Mesenchymal stem cell (in vitro differentiated cells and primary cell): Measurements from ENCODE around the gene HOXC13.
A peak's percentile ranks its signal among the peaks of the same experiment; 100 is the strongest.

ENCODE experiments used
- DNase-seq: peaks from one replicate; pipeline ENCODE4 v3.0.0-alpha.2; 2013
- H2AFZ ChIP-seq: one replicate; pipeline ENCODE4 v1.6.1; 2013; ENCODE audit warnings: low read depth, mild to moderate bottlenecking, control low read depth, inconsistent platforms, low read length, moderate library complexity
- H2AK5ac ChIP-seq: 2 replicates; pipeline ENCODE4 v1.6.1; 2013; ENCODE audit warnings: low read length, moderate library complexity, mild to moderate bottlenecking, inconsistent platforms; ENCODE audit not compliant: severe bottlenecking
- H2BK120ac ChIP-seq: one replicate; pipeline ENCODE4 v1.6.1; 2013; ENCODE audit warnings: low read depth, mild to moderate bottlenecking, inconsistent platforms, low read length, moderate library complexity
- H2BK12ac ChIP-seq, 2 experiments: one replicate each; pipeline ENCODE4 v1.6.1; 2013; ENCODE audit warnings: inconsistent platforms in 2 of 2, low read length in 2 of 2, mild to moderate bottlenecking in 2 of 2, moderate library complexity in 2 of 2, control low read depth in 1 of 2
- H2BK15ac ChIP-seq: one replicate; pipeline ENCODE4 v1.6.1; 2013; ENCODE audit warnings: mild to moderate bottlenecking, low read depth, inconsistent platforms; ENCODE audit not compliant: poor library complexity, severe bottlenecking
- H2BK5ac ChIP-seq: 2 replicates; pipeline ENCODE4 v1.6.1; 2013; ENCODE audit warnings: low read depth, mild to moderate bottlenecking, low read length, control low read depth, inconsistent platforms; ENCODE audit not compliant: poor library complexity, severe bottlenecking
- H3K14ac ChIP-seq, 2 experiments: one replicate each; pipeline ENCODE4 v1.6.1; 2013; ENCODE audit warnings: inconsistent platforms in 2 of 2, low read length in 2 of 2, control low read depth in 1 of 2, mild to moderate bottlenecking in 1 of 2, moderate library complexity in 1 of 2
- H3K18ac ChIP-seq, 2 experiments: one replicate each; pipeline ENCODE4 v1.6.1; 2013; ENCODE audit warnings: inconsistent platforms in 2 of 2, low read length in 2 of 2, control low read depth in 1 of 2, low read depth in 1 of 2, mild to moderate bottlenecking in 1 of 2
- H3K23ac ChIP-seq, 2 experiments: one replicate each; pipeline ENCODE4 v1.6.1; 2013; ENCODE audit warnings: inconsistent platforms in 2 of 2, low read length in 2 of 2, mild to moderate bottlenecking in 2 of 2, moderate library complexity in 2 of 2, control low read depth in 1 of 2
- H3K27ac ChIP-seq: 2 replicates; pipeline ENCODE4 v1.5.1; 2013; ENCODE audit warnings: mild to moderate bottlenecking, moderate library complexity, low read length, control low read depth, inconsistent platforms; ENCODE audit not compliant: poor library complexity, severe bottlenecking
- H3K27me3 ChIP-seq, 2 experiments: 2 replicates each; pipeline versions ENCODE4 v1.6.1 to v1.7.0; 2013; ENCODE audit warnings: low read length in 2 of 2, mild to moderate bottlenecking in 2 of 2, moderate library complexity in 2 of 2, control low read depth in 1 of 2, inconsistent platforms in 1 of 2; ENCODE audit not compliant: control insufficient read depth in 1 of 2, insufficient read depth in 1 of 2
- H3K36me3 ChIP-seq, 2 experiments: 2 replicates each; pipeline versions ENCODE4 v1.6.1 to v1.7.0; 2013; ENCODE audit warnings: low read length in 2 of 2, control low read depth in 1 of 2, inconsistent platforms in 1 of 2, low read depth in 1 of 2, mild to moderate bottlenecking in 1 of 2; ENCODE audit not compliant: insufficient read depth in 2 of 2, control insufficient read depth in 1 of 2
- H3K4ac ChIP-seq, 2 experiments: one replicate each; pipeline ENCODE4 v1.6.1; 2013; ENCODE audit warnings: inconsistent platforms in 2 of 2, low read length in 2 of 2, mild to moderate bottlenecking in 2 of 2, moderate library complexity in 2 of 2, control low read depth in 1 of 2, low read depth in 1 of 2
- H3K4me1 ChIP-seq: 2 replicates; pipeline ENCODE4 v1.6.1; 2013; ENCODE audit warnings: low read depth, low read length, control low read depth; ENCODE audit not compliant: control insufficient read depth, insufficient read depth
- H3K4me2 ChIP-seq: 2 replicates; pipeline ENCODE4 v1.6.1; 2013; ENCODE audit warnings: low read length, mild to moderate bottlenecking, inconsistent platforms; ENCODE audit not compliant: poor library complexity, severe bottlenecking
- H3K4me3 ChIP-seq, 2 experiments: 2 replicates each; pipeline versions ENCODE4 v1.5.1 to v1.7.0; 2013; ENCODE audit warnings: low read length in 2 of 2, mild to moderate bottlenecking in 2 of 2, control low read depth in 1 of 2, low read depth in 1 of 2; ENCODE audit not compliant: insufficient read depth in 1 of 2
- H3K79me1 ChIP-seq: replicated peaks from 2 replicates; pipeline ENCODE4 v1.6.1; 2013; ENCODE audit warnings: mild to moderate bottlenecking, control low read depth, low read length, inconsistent platforms; ENCODE audit not compliant: poor library complexity, severe bottlenecking
- H3K9ac ChIP-seq: 2 replicates; pipeline ENCODE4 v1.7.0; 2013; ENCODE audit warnings: mild to moderate bottlenecking, low read length, moderate library complexity
- H3K9me3 ChIP-seq: 2 replicates; pipeline ENCODE4 v1.7.0; 2013; ENCODE audit warnings: mild to moderate bottlenecking, low read length; ENCODE audit not compliant: control insufficient read depth
- H4K8ac ChIP-seq: one replicate; pipeline ENCODE4 v1.6.1; 2013; ENCODE audit warnings: inconsistent platforms, mild to moderate bottlenecking, low read length, moderate library complexity
- H4K91ac ChIP-seq: one replicate; pipeline ENCODE4 v1.6.1; 2013; ENCODE audit warnings: mild to moderate bottlenecking, low read length, inconsistent platforms
- whole genome bisulfite sequencing: methylation state at CpG from one replicate; pipeline ENCODE4 v1.1.7; 2013; ENCODE audit warnings: mixed read lengths; 5-methylcytosine and 5-hydroxymethylcytosine counted together

The HOXC13 gene

DNA sequence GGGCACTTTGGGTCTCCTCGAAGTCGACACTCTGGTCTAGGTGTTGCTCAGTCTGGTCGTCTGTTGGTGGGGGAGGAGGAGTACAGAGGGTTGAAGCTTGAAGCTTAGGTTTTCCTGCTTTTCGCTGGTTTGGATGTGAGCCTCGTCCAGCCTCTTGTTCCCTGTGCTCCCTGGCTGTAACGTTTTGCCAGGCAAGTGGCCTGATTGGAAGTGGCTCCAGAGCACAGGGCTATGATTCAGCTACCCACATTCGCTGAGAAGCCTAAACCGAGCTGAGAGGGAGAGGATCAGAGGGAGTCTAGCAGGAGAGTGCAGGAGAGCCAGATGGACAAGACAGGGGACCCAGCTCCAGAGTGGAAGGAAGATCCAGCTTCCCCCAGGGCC lies 52.4 kb downstream of the HOXC13 start:
- DNase-seq = no peak
- 17% methylated on average over 8 of the region's 8 CpGs for WGBS
- Histone ChIP-seq H4K91ac (peak overlapping the region; percentile 74), H2AFZ (no peak overlapping the region), H3K4me3 (peak overlapping the region; percentile 50 to 92), H3K9ac (peak overlapping the region; percentile 98), H3K14ac (no peak overlapping the region), H3K23ac (no peak overlapping the region), H2BK5ac (no peak overlapping the region), H3K4ac (no peak overlapping the region), H2BK120ac (no peak overlapping the region), H3K36me3 (no peaks in the 10 kb centered on the region), H3K79me1 (peaks cover 2% of the 10 kb centered on the region), H3K4me1 (peaks cover 40% of the 10 kb centered on the region), H4K8ac (no peak overlapping the region), H3K9me3 (no peaks in the 10 kb centered on the region), H3K18ac (no peak overlapping the region), H3K27ac (peak overlapping the region; percentile 62), H3K4me2 (peak overlapping the region; percentile 81), H2BK15ac (no peak overlapping the region), H2AK5ac (no peak overlapping the region), H3K27me3 (peaks cover 0 to 4% of the 10 kb centered on the region in 2 experiments), H2BK12ac (no peak overlapping the region)

DNA sequence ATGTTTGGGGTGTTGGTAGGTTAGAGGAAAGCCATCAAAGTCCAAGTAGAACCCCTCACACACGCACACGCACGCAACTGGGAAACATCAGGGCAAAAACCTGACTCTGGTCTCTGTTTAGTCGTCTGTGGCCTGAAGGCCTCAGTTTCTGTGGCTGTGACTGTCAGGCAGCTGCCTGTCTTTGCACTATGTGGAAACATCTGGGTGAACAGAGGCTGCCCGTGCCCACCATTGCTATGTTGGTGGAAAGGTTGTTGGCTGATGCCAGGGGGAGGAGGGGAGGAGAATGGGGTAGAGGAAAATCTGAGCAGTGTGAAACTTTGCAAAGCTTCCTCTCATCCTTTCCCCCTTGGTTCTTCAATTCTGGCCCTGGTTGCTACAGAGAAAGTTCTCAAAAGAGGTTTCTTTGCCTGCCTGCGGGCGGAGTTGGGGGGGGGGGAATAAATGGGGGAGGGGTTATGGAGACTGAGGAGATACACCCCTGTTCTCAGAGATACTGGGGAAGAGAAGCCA lies 53.8 kb downstream of the HOXC13 start:
- H3K4me3 ChIP-seq = peak overlapping the region in 1 of 2 experiments; percentile 92
- H3K18ac ChIP-seq = no peak overlapping the region
- peak overlapping the region; percentile 98 for H3K9ac ChIP-seq
- peak overlapping the region; percentile 81 for H3K4me2 ChIP-seq
- peaks cover 0 to 4% of the 10 kb centered on the region in 2 experiments for H3K27me3 ChIP-seq
- no peak overlapping the region for H2BK5ac ChIP-seq
- no peak for DNase-seq
- no peaks in the 10 kb centered on the region for H3K36me3 ChIP-seq
- peaks cover 35% of the 10 kb centered on the region for H3K4me1 ChIP-seq
- 65% methylated on average over 7 of the region's 7 CpGs for WGBS
- no peak overlapping the region for H2AFZ ChIP-seq
- no peak overlapping the region for H3K4ac ChIP-seq
- H2AK5ac ChIP-seq = peak overlapping the region; percentile 68
- no peak overlapping the region for H2BK15ac ChIP-seq
- H3K14ac ChIP-seq = no peak overlapping the region
- H3K9me3 ChIP-seq = no peaks in the 10 kb centered on the region
- no peak overlapping the region for H4K91ac ChIP-seq
- H2BK120ac ChIP-seq = no peak overlapping the region
- no peak overlapping the region for H2BK12ac ChIP-seq
- H3K27ac ChIP-seq = peak overlapping the region; percentile 62
- no peak overlapping the region for H4K8ac ChIP-seq
- peaks cover 2% of the 10 kb centered on the region for H3K79me1 ChIP-seq
- no peak overlapping the region for H3K23ac ChIP-seq

DNA sequence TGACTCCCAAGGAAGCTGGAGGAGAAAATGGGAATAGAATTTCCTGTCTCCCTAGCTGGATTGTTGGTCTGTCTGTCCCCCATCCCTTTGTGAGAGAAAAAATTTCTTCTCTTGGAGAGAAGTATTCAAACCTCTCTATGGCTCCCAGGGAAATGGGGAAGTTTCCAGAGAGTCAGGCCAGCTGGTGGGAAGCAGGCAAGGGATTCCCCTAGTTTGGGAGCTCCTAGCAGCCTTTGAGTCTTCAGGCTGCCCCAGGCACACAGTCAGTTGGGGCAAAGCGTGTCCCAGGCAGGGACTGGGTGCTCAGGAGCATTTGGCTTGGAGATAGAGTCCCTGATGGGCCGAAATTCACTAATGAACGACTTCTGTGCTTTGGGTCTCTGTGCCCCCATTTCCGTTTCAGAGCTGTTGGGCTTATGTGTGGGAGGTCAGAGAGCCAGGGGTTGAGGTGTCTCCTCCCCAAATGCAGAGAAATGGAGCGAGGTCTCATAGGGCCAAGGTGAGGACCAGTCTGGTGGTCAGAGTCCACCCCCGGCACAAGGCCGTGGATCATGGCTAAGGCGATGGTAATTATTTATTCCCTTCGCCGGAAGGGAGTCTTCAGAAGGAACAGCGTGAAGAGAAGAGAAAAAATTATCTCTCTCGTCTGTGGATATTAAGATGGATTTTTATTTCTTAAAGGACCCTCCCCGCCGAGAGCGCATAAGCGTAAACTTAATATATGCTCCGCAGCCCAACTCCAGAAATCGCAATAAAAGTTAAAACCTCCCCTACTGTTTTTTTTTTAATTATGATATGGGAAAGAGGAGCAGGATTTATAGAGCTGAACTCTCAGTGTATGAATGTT lies 54.8 kb downstream of the HOXC13 start:
- Histone ChIP-seq H3K9me3 (no peaks in the 10 kb centered on the region), H3K9ac (peak overlapping the region; percentile 98), H3K79me1 (peaks cover 2% of the 10 kb centered on the region), H3K36me3 (no peaks in the 10 kb centered on the region), H2BK12ac (no peak overlapping the region), H3K27me3 (peaks cover 0 to 4% of the 10 kb centered on the region in 2 experiments), H2BK5ac (no peak overlapping the region), H3K18ac (peak overlapping the region in 1 of 2 experiments; percentile 60), H2BK15ac (no peak overlapping the region), H4K91ac (no peak overlapping the region), H2AK5ac (peak overlapping the region; percentile 79), H3K4me1 (peaks cover 37% of the 10 kb centered on the region), H2BK120ac (no peak overlapping the region), H3K4ac (no peak overlapping the region), H3K27ac (peak overlapping the region; percentile 52), H2AFZ (no peak overlapping the region), H3K14ac (no peak overlapping the region), H3K4me3 (peak overlapping the region in 1 of 2 experiments; percentile 87), H4K8ac (no peak overlapping the region), H3K23ac (peak overlapping the region in 1 of 2 experiments; percentile 84), H3K4me2 (peak overlapping the region; percentile 64)
- DNase-seq = no peak
- WGBS = 45% methylated on average over 11 of the region's 18 CpGs

DNA sequence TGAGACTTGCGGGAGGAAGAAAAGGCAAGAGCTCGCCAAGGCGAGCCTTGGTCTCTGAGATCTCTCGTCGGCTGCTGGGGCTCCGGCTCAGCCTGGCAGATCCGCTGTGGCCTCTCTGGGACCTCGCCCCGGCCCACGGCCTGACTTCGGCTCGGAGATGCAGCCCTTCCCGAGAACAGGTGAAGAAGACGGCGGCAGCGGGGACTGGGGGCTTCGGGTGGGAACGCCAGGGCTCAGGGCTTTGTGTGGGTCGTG lies 55.3 kb downstream of the HOXC13 start:
- no peak for DNase-seq
- peak overlapping the region; percentile 64 for H3K4me2 ChIP-seq
- H3K27me3 ChIP-seq = peaks cover 0 to 4% of the 10 kb centered on the region in 2 experiments
- no peak overlapping the region for H4K8ac ChIP-seq
- no peak overlapping the region for H2AFZ ChIP-seq
- H2BK5ac ChIP-seq = peak overlapping the region; percentile 60
- peak overlapping the region; percentile 63 to 87 for H3K4me3 ChIP-seq
- peak overlapping the region; percentile 52 for H3K27ac ChIP-seq
- no peak overlapping the region for H4K91ac ChIP-seq
- H3K36me3 ChIP-seq = no peaks in the 10 kb centered on the region
- H2BK12ac ChIP-seq = no peak overlapping the region
- H3K23ac ChIP-seq = peak overlapping the region in 1 of 2 experiments; percentile 66
- no peak overlapping the region for H3K14ac ChIP-seq
- no peaks in the 10 kb centered on the region for H3K9me3 ChIP-seq
- no peak overlapping the region for H3K18ac ChIP-seq
- H2AK5ac ChIP-seq = no peak overlapping the region
- WGBS = 23% methylated on average over 19 of the region's 19 CpGs
- H3K9ac ChIP-seq = peak overlapping the region; percentile 98
- no peak overlapping the region for H2BK120ac ChIP-seq
- no peaks in the 10 kb centered on the region for H3K79me1 ChIP-seq
- H3K4ac ChIP-seq = peak overlapping the region; percentile 41 to 57
- no peak overlapping the region for H2BK15ac ChIP-seq
- peaks cover 35% of the 10 kb centered on the region for H3K4me1 ChIP-seq
